ENCODE results near the gene LGALS1.

GRCh38 chr22:37659066-37659896 lies 16.2 kb upstream of the LGALS1 start:
- no peak for TF ChIP-seq POLR2A (IDR thresholded peaks at IDR 0.05; ENCODE audit: low read length)
- no peak for TF ChIP-seq GATA1 (IDR thresholded peaks at IDR 0.05; ENCODE audit: low read depth, low read length)
